HG02840 (cell line): Measurements from ENCODE around the gene NACC2.

ENCODE experiments used
- ATAC-seq: cut with Tn5 transposase; IDR thresholded peaks from one replicate; pipeline ENCODE4 v1.9.1; 2021; ENCODE audit warnings: mild to moderate bottlenecking, moderate library complexity, moderate number of reproducible peaks; ENCODE audit not compliant: unreplicated experiment, low FRiP score

Gene NACC2

DNA sequence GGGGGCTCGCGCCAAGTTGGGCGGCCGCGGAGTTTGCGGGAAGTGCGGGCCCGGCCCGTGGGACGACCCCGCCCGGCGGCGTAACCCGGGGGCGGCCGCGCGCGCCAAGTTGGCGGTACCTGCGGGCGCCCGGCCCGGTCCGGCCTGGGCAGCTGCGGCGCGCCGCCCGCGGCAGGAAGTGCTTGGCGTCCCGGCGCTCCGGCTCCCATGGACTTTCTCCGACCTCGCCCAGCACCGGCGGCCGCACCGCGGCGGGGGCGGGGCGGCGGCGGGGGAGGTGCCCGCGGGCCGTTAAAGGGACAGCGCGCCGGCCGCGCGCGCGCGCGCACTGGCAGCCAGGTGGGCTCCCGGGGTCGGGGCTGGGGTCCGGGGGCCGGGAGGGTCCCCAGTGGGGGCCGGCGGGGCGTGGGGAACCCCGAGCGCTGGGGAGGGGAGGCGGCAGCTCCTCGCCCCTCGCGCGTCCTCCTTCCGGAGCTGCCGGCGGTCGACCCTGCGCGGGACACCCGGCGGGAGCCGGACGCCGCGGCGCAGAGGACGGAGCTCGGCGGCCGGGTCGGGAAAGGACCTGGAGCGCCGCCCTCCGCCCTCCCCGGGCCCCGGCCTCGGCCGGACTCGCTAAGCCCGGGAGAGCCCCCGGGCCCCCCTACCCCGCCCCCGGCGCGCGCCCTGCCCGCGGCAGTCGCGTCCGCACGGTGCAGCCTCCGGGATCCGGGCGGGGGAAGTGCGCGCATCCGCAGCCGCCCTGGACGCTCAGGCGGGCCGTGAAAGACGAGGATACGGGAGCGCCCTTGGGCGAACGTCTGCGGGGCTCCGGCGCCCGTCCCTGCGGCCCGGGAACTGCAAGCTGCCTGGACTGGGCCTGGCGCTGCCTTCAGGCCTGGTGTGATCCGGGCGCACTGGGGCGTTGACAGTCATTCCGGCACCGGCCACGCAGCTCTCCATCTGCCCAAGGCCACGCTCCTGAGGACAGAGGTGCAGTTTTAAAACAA lies at the start of gene NACC2:
Gene NACC2, minus strand, starts transcription at position 220 of the 989 bp plus-strand sequence. CDS start 44,768 bp downstream, outside the sequence.
- no peak for ATAC-seq

GRCh38 chr9:136144450-136144849 lies 49.4 kb upstream of the NACC2 start:
- no peak for ATAC-seq

DNA sequence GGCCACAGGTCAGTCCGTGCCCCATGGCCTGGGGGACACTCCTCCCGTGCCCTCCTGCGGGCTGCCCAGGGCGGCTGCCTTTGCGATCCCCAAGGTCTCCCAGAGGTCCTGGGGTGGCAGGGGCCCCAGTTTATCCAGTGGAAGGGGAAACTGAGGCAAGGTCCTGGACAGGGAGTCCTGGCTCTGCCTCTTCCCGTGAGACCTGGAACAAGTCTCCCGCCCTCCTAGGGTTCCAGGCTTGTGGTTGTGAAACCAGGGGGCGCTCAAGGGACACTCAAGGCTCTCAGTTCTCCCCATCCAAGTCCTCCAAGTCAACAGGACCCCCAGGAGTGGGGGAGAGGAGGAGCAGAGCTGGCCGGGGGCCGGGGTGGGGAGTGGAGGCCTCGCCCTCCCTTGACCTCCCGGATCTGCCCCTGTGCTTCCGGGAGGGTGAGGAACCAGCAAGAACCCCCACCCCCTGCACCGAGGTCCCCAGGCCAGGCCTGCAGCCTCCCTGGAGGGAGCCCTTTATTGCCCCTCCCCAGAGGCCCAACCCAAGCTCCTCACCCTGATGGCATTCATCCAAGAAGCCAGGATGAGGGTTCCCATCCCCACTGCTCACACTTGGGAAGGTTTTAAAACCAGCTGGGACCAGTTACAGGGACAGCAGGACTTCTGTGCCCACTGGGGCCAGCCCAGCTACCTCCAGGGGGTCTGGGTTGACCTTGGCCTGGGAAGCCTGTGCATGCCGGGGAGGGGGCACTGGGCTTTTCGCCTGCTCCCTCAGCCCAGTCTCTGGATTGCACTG lies 48.3 kb upstream of the NACC2 start:
- ATAC-seq = no peak

DNA sequence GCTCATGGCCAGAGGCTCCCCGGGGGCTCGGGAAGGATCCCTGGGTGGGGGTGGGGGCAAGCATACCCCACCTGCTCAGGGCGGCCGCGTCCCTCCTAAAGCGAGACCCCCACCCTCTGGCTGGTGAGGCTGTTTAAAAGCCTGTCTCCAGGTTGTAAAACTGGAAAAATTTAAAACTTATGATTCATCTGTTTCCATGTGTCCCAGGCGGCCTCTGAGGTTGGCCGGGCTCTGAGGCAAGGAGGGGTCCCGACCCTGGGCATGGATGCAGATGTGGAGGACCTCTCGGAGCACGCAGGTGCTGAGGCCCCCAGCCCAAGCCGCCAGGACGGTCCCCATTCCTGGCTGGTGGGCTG lies 47.7 kb upstream of the NACC2 start:
- ATAC-seq = no peak

- ATAC-seq = no peak
Measured at GRCh38 chr9:136142414-136142796, 47.3 kb upstream of the NACC2 start.

DNA sequence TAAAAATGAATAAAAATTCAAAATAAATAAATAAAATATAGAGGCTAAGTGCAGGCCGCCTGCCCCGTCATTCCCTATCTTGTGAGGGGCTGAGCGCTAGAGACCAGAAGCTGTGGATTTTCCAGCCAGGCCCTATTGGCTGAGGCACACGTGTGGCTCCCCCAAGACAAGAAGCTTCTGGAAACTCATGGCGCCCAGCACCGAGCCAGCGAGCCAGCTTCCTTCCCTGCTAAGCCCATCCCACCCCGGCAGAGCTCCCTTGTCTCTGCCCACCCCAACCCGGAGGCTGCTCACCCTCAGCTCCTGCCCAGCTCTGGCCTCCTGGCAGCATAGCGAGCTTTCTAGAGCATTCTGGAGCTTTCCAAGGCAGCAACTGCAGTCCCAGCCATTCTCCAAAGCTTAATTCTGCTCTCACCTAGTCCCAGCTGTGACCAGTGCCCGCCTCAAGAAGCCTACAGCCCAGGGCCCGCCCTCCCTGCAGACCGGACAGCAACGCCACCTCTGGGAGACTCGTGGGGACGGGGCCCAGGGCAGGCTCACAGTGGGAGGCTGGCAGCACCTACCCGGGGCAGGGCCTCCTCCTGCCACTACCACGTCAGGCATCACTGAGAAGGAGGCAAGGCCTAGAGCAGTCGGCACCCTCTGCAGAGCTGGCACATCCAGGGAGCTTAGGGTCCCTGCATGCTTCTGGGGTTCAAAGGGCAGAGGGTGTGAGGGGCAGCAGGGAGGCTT lies 46.8 kb upstream of the NACC2 start:
- ATAC-seq = no peak

DNA sequence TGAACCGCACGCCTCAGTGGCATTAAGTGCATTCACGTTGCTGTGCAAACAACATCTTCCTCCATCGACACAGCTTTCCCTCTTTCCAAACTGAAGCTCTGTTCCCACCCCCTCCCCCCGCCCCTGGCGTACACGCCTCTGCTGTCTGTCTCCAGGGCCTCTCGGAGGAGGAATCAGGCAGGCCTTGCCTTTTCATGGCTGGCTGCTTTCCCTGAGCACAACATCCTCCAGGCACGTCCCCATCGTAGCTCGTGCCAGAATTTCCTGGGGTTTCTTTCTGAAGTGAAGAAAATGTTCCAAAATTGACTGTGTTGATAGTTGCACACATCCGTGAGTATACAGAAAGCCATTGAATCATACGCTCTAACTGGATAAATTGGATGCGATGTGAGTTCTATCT lies 45.9 kb upstream of the NACC2 start:
- no peak for ATAC-seq

GRCh38 chr9:136140046-136140445 lies 45.0 kb upstream of the NACC2 start:
- no peak for ATAC-seq

- no peak for ATAC-seq
Measured at GRCh38 chr9:136138566-136138965, 43.5 kb upstream of the NACC2 start.

GRCh38 chr9:136137321-136138265 lies 42.5 kb upstream of the NACC2 start:
- ATAC-seq = no peak

GRCh38 chr9:136136127-136136925 lies 41.2 kb upstream of the NACC2 start:
- ATAC-seq = no peak

DNA sequence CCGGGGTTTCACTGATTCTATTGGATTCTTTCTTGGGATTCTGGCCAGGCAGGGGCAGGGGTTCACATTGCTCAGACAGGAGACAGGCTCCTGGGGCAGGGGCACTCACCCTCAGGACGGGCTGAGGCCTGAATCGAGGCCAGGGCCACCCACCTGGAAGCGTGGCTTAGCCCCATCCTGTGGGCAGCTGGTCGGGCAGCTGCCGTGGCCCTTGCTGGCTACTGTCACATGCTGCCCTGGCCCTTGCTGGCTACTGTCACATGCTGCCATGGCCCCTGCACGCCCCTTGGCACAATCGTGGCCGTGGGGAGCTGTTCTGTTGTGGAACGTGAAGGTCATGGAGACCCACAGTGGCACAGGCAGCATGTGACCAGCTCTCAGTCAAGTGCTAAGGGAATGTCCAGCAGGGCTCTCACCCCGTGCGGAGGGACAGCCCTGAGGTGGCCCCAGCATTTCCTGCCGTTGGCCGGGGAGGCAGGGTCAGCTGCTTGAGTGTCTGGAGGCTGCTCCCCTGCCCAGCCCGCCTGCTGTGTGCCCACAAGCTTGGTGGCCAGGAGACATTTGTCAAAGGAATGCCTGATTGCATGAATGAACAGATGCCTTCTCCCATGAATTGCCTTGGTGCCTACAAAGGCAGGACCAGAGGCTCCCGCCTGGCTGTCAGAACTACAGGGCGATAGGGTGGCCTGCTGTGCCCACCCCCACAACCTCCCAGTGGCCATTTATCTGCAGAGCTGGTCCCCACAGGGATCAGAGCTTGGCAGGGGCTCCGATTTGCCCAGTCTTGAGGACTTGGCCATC lies 40.4 kb upstream of the NACC2 start:
- ATAC-seq = no peak

- no peak for ATAC-seq
Measured at GRCh38 chr9:136133959-136134484, 38.9 kb upstream of the NACC2 start.

GRCh38 chr9:136133191-136133958 lies 38.3 kb upstream of the NACC2 start:
- no peak for ATAC-seq

DNA sequence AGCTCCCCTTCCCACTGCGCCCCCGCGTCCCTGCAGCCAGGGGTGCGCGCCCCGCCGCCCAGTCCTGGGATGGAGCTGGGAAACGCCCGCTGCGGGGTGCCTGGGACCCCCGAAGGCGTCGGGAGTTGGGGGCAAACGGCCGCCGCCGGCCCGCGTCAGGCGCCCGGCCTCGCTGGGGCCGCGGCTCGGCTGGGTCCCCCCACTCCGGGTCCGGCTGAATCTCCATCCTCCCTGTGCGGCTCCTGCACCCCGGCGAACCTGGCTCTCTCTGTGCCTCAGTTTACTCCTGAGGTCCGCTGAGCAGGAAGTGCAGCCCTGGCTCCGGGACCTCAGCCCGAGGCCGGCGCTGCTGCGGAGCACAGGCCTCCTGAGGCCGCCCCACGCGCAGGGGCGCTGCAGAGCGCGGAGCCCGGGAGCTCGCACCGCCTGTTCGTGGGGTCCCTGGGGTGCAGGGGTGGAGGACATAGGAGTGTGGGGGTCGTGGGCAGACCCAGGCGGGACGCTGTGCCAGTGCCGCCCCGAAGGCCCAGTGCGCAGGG lies 37.5 kb upstream of the NACC2 start:
- ATAC-seq = no peak

GRCh38 chr9:136131629-136132511 lies 36.8 kb upstream of the NACC2 start:
- no peak for ATAC-seq
